HepG2 (cell line): Measurements from ENCODE around the gene ABHD4. TPM values are rescaled to one million over a fixed set of nuclear protein-coding genes. Genes with fewer than 3 reads are reported as not detected.

Experiments used
- ARNT ChIP-seq: fragments of 450-650 bp; IDR thresholded peaks from 2 replicates; pipeline ENCODE4 v1.6.1; 2017
- BCL6 ChIP-seq: IDR thresholded peaks from 2 replicates; pipeline ENCODE4 v1.6.1; 2016; ENCODE audit warnings: missing genetic modification reagents, missing compliant biosample characterization
- CBFB ChIP-seq: sonication (generic); formaldehyde crosslinking; IDR thresholded peaks from 2 replicates; pipeline ENCODE4 v1.4.0; 2020; ENCODE audit warnings: missing genetic modification reagents
- HDAC2 ChIP-seq: sonication (generic); formaldehyde crosslinking; IDR thresholded peaks from 2 replicates; pipeline ENCODE4 v1.4.0; 2020; ENCODE audit warnings: missing genetic modification reagents
- HNRNPH1 ChIP-seq: fragments of 200-400 bp; formaldehyde crosslinking; optimal IDR thresholded peaks from 2 replicates; pipeline ENCODE3; 2017; ENCODE audit warnings: mild to moderate bottlenecking, low read depth, low read length
- MAFG ChIP-seq: sonication (generic); formaldehyde crosslinking; IDR thresholded peaks from 2 replicates; pipeline ENCODE4 v1.5.1; 2020; ENCODE audit warnings: mild to moderate bottlenecking, missing genetic modification reagents
- MED1 ChIP-seq: sonication (generic); formaldehyde crosslinking; IDR thresholded peaks from 2 replicates; pipeline ENCODE4 v1.4.0; 2020; ENCODE audit warnings: missing genetic modification reagents
- PHF8 ChIP-seq: sonication (generic); formaldehyde crosslinking; IDR thresholded peaks from 2 replicates; pipeline ENCODE4 v1.5.0; 2020; ENCODE audit warnings: missing genetic modification reagents
- RAD51 ChIP-seq: fragments of 450-650 bp; IDR thresholded peaks from 2 replicates; pipeline ENCODE4 v1.6.1; 2016; ENCODE audit warnings: borderline replicate concordance
- SIN3B ChIP-seq: fragments of 150-350 bp; IDR thresholded peaks from 2 replicates; pipeline ENCODE4 v1.6.1; 2014; ENCODE audit warnings: low read length
- SNAI1 ChIP-seq: sonication (generic); formaldehyde crosslinking; IDR thresholded peaks from 2 replicates; pipeline ENCODE4 v1.5.0; 2020; ENCODE audit warnings: mild to moderate bottlenecking, missing genetic modification reagents, borderline replicate concordance
- TFDP1 ChIP-seq: IDR thresholded peaks from 2 replicates; pipeline ENCODE4 v1.6.1; 2016; ENCODE audit warnings: missing compliant biosample characterization, missing genetic modification reagents, borderline replicate concordance
- ZBTB14 ChIP-seq: sonication (generic); formaldehyde crosslinking; IDR thresholded peaks from 2 replicates; pipeline ENCODE4 v1.4.0; 2020; ENCODE audit warnings: missing genetic modification reagents
- ZNF253 ChIP-seq: sonication (generic); formaldehyde crosslinking; IDR thresholded peaks from 2 replicates; pipeline ENCODE4 v1.8.0; 2022; ENCODE audit warnings: mild to moderate bottlenecking, missing genetic modification reagents, borderline replicate concordance
- ZNF292 ChIP-seq: sonication (generic); formaldehyde crosslinking; IDR thresholded peaks from 2 replicates; pipeline ENCODE4 v1.8.1; 2022; ENCODE audit warnings: mild to moderate bottlenecking, low read depth, missing genetic modification reagents, borderline replicate concordance
- ZNF3 ChIP-seq: IDR thresholded peaks from 2 replicates; pipeline ENCODE4 v1.7.0; 2017; ENCODE audit warnings: inconsistent platforms
- ZSCAN30 ChIP-seq: sonication (generic); formaldehyde crosslinking; IDR thresholded peaks from 2 replicates; pipeline ENCODE4 v1.5.0; 2020; ENCODE audit warnings: mild to moderate bottlenecking, missing genetic modification reagents
- polyA plus RNA-seq, 8 experiments: library from polyadenylated mRNA; depleted of rRNA in 3 of 8; stranded (reverse) in 7 of 8; unstranded in 1 of 8; fragments of >200 nt; fragmentation: Illumina TruSeq in 4 of 8; extraction: Trizol in 4 of 8; gene quantifications; 2 replicates each; pipeline versions ENCODE4 v1.2.1 to v1.2.3, GENCODE V29; 2011 to 2016; ENCODE audit warnings: low read depth in 4 of 8, missing spikeins in 1 of 8, mixed read lengths in 1 of 8; ENCODE audit not compliant: insufficient read depth in 1 of 8
- total RNA-seq, 5 experiments: library from RNA; depleted of rRNA; stranded (reverse); fragments of >200 nt; fragmentation: Illumina TruSeq; extraction: Trizol; gene quantifications; 2 replicates each; pipeline ENCODE4 v1.2.3, GENCODE V29; 2016; ENCODE audit warnings: low read depth in 1 of 5
- TF ChIP-seq, protein P1 (sequence below): sonication (generic); formaldehyde crosslinking; IDR thresholded peaks from 2 replicates; pipeline ENCODE4 v1.5.0; 2020; ENCODE audit warnings: mild to moderate bottlenecking, missing genetic modification reagents, borderline replicate concordance

The ABHD4 gene
- total and polyA plus RNA-seq, 2 of the 13 experiments (the other 11 are each of a cell fraction or from before 2014, with no cell fraction given) = 16.1 to 47.5 TPM

DNA sequence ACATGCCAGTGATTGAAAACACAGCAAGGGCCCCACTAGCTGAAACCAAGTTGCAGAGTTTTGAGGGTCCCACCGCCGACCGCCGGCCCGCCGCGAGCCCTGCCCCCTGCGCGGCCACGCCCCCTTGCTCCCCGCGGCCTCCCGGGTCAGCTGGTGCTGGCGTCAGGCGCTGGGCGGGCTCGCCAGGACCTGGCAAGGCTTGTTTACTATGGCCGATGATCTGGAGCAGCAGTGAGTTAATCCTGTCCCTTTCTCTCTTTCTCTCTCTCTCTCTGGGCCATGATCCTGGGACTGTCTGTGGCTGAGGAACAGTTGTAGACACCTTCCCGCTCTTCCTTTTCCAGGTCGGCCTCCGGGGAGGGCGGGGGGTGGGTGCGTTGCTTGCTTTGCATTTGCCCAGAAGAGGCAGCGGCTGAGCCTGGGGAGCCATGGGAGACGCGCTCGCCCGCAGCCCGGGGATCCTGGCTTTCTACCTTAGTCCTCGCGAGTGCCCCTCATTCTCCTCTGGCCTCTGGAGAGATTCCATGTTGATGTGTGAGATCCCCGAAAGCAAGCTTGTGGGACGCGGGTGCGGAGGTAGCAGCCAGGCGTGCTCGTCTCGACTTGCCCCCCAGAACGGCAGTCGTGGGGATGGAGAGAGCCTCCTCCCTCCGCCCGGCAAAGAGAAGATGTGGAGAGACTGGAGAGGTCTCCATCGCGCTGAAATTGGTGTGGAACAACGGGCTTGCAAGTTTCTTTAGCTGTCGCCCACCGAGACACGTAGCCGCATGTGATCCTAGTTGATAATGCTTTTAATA, at the start of gene ABHD4 (continued):
- TF ChIP-seq, protein P1, sequence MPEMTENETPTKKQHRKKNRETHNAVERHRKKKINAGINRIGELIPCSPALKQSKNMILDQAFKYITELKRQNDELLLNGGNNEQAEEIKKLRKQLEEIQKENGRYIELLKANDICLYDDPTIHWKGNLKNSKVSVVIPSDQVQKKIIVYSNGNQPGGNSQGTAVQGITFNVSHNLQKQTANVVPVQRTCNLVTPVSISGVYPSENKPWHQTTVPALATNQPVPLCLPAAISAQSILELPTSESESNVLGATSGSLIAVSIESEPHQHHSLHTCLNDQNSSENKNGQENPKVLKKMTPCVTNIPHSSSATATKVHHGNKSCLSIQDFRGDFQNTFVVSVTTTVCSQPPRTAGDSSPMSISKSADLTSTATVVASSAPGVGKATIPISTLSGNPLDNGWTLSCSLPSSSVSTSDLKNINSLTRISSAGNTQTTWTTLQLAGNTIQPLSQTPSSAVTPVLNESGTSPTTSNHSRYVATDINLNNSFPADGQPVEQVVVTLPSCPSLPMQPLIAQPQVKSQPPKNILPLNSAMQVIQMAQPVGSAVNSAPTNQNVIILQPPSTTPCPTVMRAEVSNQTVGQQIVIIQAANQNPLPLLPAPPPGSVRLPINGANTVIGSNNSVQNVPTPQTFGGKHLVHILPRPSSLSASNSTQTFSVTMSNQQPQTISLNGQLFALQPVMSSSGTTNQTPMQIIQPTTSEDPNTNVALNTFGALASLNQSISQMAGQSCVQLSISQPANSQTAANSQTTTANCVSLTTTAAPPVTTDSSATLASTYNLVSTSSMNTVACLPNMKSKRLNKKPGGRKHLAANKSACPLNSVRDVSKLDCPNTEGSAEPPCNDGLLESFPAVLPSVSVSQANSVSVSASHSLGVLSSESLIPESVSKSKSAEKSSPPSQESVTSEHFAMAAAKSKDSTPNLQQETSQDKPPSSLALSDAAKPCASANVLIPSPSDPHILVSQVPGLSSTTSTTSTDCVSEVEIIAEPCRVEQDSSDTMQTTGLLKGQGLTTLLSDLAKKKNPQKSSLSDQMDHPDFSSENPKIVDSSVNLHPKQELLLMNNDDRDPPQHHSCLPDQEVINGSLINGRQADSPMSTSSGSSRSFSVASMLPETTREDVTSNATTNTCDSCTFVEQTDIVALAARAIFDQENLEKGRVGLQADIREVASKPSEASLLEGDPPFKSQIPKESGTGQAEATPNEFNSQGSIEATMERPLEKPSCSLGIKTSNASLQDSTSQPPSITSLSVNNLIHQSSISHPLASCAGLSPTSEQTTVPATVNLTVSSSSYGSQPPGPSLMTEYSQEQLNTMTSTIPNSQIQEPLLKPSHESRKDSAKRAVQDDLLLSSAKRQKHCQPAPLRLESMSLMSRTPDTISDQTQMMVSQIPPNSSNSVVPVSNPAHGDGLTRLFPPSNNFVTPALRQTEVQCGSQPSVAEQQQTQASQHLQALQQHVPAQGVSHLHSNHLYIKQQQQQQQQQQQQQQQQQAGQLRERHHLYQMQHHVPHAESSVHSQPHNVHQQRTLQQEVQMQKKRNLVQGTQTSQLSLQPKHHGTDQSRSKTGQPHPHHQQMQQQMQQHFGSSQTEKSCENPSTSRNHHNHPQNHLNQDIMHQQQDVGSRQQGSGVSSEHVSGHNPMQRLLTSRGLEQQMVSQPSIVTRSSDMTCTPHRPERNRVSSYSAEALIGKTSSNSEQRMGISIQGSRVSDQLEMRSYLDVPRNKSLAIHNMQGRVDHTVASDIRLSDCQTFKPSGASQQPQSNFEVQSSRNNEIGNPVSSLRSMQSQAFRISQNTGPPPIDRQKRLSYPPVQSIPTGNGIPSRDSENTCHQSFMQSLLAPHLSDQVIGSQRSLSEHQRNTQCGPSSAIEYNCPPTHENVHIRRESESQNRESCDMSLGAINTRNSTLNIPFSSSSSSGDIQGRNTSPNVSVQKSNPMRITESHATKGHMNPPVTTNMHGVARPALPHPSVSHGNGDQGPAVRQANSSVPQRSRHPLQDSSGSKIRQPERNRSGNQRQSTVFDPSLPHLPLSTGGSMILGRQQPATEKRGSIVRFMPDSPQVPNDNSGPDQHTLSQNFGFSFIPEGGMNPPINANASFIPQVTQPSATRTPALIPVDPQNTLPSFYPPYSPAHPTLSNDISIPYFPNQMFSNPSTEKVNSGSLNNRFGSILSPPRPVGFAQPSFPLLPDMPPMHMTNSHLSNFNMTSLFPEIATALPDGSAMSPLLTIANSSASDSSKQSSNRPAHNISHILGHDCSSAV (CRISPR knock-in tag) = 0 out of 2 replicates have a peak, but pooled peaks have one; percentile 95
- TF ChIP-seq BCL6 (CRISPR knock-in tag) = no peak; the same call in 1 of the 2 replicates
- no peak; the same call in 1 of the 2 replicates for TF ChIP-seq ZNF3 (CRISPR knock-in tag)
- TF ChIP-seq MAFG (CRISPR knock-in tag) = no peak; the same call in 1 of the 2 replicates
- no peak for TF ChIP-seq HDAC2
- peak; percentile 89 for TF ChIP-seq PHF8 (CRISPR knock-in tag)
- TF ChIP-seq MED1 = peak; percentile 68
- TF ChIP-seq ZNF292 (CRISPR knock-in tag) = peak; percentile 82; the same call in 1 of the 2 replicates
- peak; percentile 86 for TF ChIP-seq TFDP1 (CRISPR knock-in tag)
- TF ChIP-seq RAD51 = no peak
- TF ChIP-seq SNAI1 (CRISPR knock-in tag) = no peak
- 0 out of 2 replicates have a peak, but pooled peaks have one; percentile 13 for TF ChIP-seq CBFB (CRISPR knock-in tag)
- no peak for TF ChIP-seq ARNT
- TF ChIP-seq ZSCAN30 (CRISPR knock-in tag) = no peak
- no peak for TF ChIP-seq SIN3B
- no peak for TF ChIP-seq ZBTB14 (CRISPR knock-in tag)
- TF ChIP-seq ZNF253 (CRISPR knock-in tag) = no peak
- peak; percentile 56 for TF ChIP-seq HNRNPH1
